ACC112 (cell line): ENCODE data around the gene BTNL3.
"Not testable (repeated sequence)": the region's sequence is repeated elsewhere in the genome, so short reads cannot be mapped to it uniquely, and the experiment has no call there.

Experiments used
- H2AFZ ChIP-seq: fragments of 200-600 bp; sonication (generic); one replicate; pipeline ENCODE4 v1.6.0; 2017; ENCODE audit warnings: antibody characterized with exemption, low read length; ENCODE audit not compliant: unreplicated experiment
- H3K27ac ChIP-seq: fragments of 200-600 bp; sonication (generic); 2 replicates; pipeline ENCODE4 v1.5.1; 2014; ENCODE audit warnings: low read depth, mild to moderate bottlenecking, antibody characterized with exemption, low read length, moderate library complexity
- H3K27me3 ChIP-seq: fragments of 200-600 bp; sonication (generic); 2 replicates; pipeline ENCODE4 v1.6.1; 2014; ENCODE audit warnings: mild to moderate bottlenecking, antibody characterized with exemption, low read length, moderate library complexity, mixed read lengths; ENCODE audit not compliant: insufficient read depth
- H3K36me3 ChIP-seq: fragments of 200-600 bp; sonication (generic); 2 replicates; pipeline ENCODE4 v1.6.1; 2016; ENCODE audit warnings: mild to moderate bottlenecking, antibody characterized with exemption, low read length, moderate library complexity, mixed read lengths; ENCODE audit not compliant: insufficient read depth
- H3K4me1 ChIP-seq: fragments of 200-600 bp; sonication (generic); one replicate; pipeline ENCODE4 v1.6.1; 2016; ENCODE audit warnings: low read length, mixed read lengths; ENCODE audit not compliant: insufficient read depth, unreplicated experiment, control insufficient read depth
- H3K4me3 ChIP-seq: fragments of 200-600 bp; sonication (generic); 2 replicates; pipeline ENCODE4 v1.5.1; 2014; ENCODE audit warnings: mild to moderate bottlenecking, low read depth, low read length
- H3K79me2 ChIP-seq: fragments of 200-600 bp; sonication (generic); one replicate; pipeline ENCODE4 v1.6.0; 2016; ENCODE audit warnings: low read length; ENCODE audit not compliant: control insufficient read depth, unreplicated experiment, insufficient read depth

Gene BTNL3

GRCh38 chr5:181040631-181040945, 51.9 kb downstream of the BTNL3 start:
- Histone ChIP-seq H3K27me3 (peaks cover 83% of the 10 kb centered on the region), H3K36me3 (no peaks in the 10 kb centered on the region), H3K27ac (no peak overlapping the region)

GRCh38 chr5:181041043-181041442, 52.4 kb downstream of the BTNL3 start:
- Histone ChIP-seq H3K4me1 (peaks cover 6% of the 10 kb centered on the region), H3K27ac (no peak overlapping the region), H3K79me2 (no peaks in the 10 kb centered on the region), H3K27me3 (peaks cover 78% of the 10 kb centered on the region), H3K4me3 (no peak overlapping the region), H2AFZ (no peak overlapping the region), H3K36me3 (no peaks in the 10 kb centered on the region)

More at GRCh38 chr5:181040631-181040945, 51.9 kb downstream of the BTNL3 start:
- Histone ChIP-seq H2AFZ (no peak overlapping the region), H3K4me3 (no peak overlapping the region), H3K4me1 (peaks cover 6% of the 10 kb centered on the region), H3K79me2 (no peaks in the 10 kb centered on the region)

- peaks cover 80% of the 10 kb centered on the region for H3K27me3 ChIP-seq
- H3K79me2 ChIP-seq, result no peaks in the 10 kb centered on the region
- no peak overlapping the region for H3K27ac ChIP-seq
- H3K4me1 ChIP-seq, result peaks cover 6% of the 10 kb centered on the region
- no peak overlapping the region for H2AFZ ChIP-seq
- H3K36me3 ChIP-seq, result no peaks in the 10 kb centered on the region
- H3K4me3 ChIP-seq, result no peak overlapping the region
These were observed 53.5 kb downstream of the BTNL3 start for GRCh38 chr5:181042036-181042713.

- peaks cover 6% of the 10 kb centered on the region for H3K4me1 ChIP-seq
- H3K27ac ChIP-seq, result no peak overlapping the region
- no peak overlapping the region for H3K4me3 ChIP-seq
- no peak overlapping the region for H2AFZ ChIP-seq
- peaks cover 80% of the 10 kb centered on the region for H3K27me3 ChIP-seq
- no peaks in the 10 kb centered on the region for H3K79me2 ChIP-seq
- H3K36me3 ChIP-seq, result no peaks in the 10 kb centered on the region
These were observed 54.1 kb downstream of the BTNL3 start for GRCh38 chr5:181042722-181043121.

GRCh38 chr5:181043285-181044092, 54.8 kb downstream of the BTNL3 start:
- Histone ChIP-seq H3K36me3 (no peaks in the 10 kb centered on the region), H3K27ac (no peak overlapping the region), H3K4me1 (peaks cover 6% of the 10 kb centered on the region), H2AFZ (no peak overlapping the region), H3K27me3 (peaks cover 79% of the 10 kb centered on the region), H3K79me2 (no peaks in the 10 kb centered on the region), H3K4me3 (no peak overlapping the region)

- Histone ChIP-seq H3K79me2 (no peaks in the 10 kb centered on the region), H3K27me3 (peaks cover 76% of the 10 kb centered on the region), H3K4me1 (peaks cover 6% of the 10 kb centered on the region), H3K4me3 (no peak overlapping the region), H2AFZ (no peak overlapping the region), H3K27ac (no peak overlapping the region), H3K36me3 (no peaks in the 10 kb centered on the region)
These were observed 55.5 kb downstream of the BTNL3 start for GRCh38 chr5:181044093-181044599.

- Histone ChIP-seq H2AFZ (no peak overlapping the region), H3K4me1 (peaks cover 6% of the 10 kb centered on the region), H3K79me2 (no peaks in the 10 kb centered on the region), H3K36me3 (no peaks in the 10 kb centered on the region), H3K27me3 (peaks cover 77% of the 10 kb centered on the region), H3K27ac (no peak overlapping the region), H3K4me3 (no peak overlapping the region)
These were observed 56.1 kb downstream of the BTNL3 start for GRCh38 chr5:181044662-181045305.

- H3K4me1 ChIP-seq, result peaks cover 6% of the 10 kb centered on the region
- H3K79me2 ChIP-seq, result no peaks in the 10 kb centered on the region
- H2AFZ ChIP-seq, result no peak overlapping the region
- H3K4me3 ChIP-seq, result no peak overlapping the region
- peaks cover 77% of the 10 kb centered on the region for H3K27me3 ChIP-seq
- no peak overlapping the region for H3K27ac ChIP-seq
- H3K36me3 ChIP-seq, result no peaks in the 10 kb centered on the region
These were observed 56.7 kb downstream of the BTNL3 start for GRCh38 chr5:181045316-181045715.

- H3K27me3 ChIP-seq, result peaks cover 75% of the 10 kb centered on the region
- H3K79me2 ChIP-seq, H3K36me3 ChIP-seq, H3K4me1 ChIP-seq, H2AFZ ChIP-seq, H3K4me3 ChIP-seq, H3K27ac ChIP-seq: not testable (repeated sequence)
These were observed 57.2 kb downstream of the BTNL3 start for GRCh38 chr5:181045857-181046256.

- Histone ChIP-seq H2AFZ (no peak overlapping the region), H3K4me1 (peaks cover 6% of the 10 kb centered on the region), H3K4me3 (no peak overlapping the region), H3K36me3 (no peaks in the 10 kb centered on the region), H3K79me2 (no peaks in the 10 kb centered on the region), H3K27ac (no peak overlapping the region), H3K27me3 (peaks cover 75% of the 10 kb centered on the region)
These were observed 58.6 kb downstream of the BTNL3 start for GRCh38 chr5:181047288-181047687.
